GM21619 (cell line): ENCODE results near the gene EFCAB8.
"Not testable (repeated sequence)": the region's sequence is repeated elsewhere in the genome, so short reads cannot be mapped to it uniquely, and the experiment has no call there.

Source experiments
- ATAC-seq: cut with Tn5 transposase; IDR thresholded peaks from one replicate; pipeline ENCODE4 v1.9.1; 2021; ENCODE audit not compliant: unreplicated experiment

EFCAB8 gene

DNA sequence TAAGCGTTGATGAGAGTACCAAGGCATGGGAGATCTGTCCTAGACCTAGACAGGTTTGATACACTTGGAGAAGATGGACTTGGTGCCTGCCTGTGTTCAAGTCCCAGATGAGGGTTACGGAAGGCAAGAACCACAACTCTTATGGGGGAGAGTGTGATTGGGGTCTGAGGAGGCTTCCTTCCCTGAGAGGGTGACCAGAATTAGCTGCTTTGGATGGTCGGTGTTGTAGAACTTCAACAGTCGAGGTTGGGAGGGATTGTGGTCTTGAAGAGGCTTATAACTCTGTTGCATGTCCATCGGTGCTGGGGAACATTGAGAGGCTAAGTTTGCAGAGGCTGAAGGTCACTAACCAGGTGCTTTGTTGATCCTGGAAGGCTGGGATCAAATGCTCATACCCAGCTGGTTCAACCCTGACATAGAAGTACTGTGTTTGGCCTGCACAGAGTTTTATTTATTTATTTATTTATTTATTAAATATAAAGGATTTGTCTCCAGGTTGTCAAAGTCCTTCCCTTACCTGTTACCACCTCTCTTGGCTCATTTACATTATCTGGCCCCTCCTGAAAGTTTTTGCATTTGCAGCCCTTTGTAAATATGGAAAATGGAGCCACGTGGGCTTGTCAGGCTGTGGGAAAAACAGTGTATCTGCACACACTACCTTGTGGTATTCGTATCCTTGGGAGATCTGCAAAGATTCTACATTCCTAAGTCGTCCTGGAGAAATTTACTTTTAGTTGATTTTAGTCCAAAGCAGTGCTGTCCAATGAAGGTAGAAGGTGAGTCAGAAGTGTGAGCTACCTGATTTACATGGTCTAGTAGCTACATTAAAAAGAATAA lies 15.8 kb upstream of the EFCAB8 start:
- ATAC-seq, result no peak

DNA sequence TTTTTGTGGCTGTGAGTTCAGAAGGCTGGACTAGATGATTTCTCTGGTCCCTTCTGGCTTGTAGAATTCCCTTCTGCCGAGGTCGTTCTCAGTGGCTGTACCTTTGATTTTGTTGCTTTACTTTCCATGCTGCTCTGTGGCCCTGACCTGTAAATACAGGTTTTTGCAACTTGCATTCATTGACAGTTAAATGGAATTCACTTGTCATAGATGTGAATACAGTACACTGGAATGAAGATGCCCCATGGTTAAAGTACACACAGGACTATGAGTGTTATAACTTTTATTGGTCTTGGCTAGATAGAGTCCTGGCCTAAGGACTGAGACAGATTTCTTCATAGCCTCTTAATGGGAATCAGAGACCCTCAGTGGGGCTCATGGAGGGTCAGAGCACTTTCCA lies 12.9 kb upstream of the EFCAB8 start:
- ATAC-seq, result no peak

DNA sequence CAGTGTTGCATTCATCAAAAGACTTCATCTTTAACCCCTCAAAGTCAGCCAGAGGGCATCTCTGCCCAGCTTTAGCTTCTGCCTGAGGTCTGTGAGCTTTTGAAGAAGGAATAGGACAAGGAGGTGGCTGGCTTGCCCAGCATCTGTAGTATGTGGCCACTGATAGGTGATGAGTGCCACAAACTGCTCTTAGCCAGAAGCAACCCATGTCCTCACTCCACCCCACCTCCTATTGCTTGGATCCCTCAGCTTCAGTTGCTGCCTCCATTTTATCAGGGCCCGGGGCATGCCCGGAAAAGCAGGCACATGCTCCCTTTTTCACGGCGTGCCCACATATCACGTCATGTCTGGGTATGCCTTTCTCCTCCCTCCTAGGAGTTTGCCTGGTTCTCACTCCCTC lies 11.9 kb upstream of the EFCAB8 start:
- ATAC-seq, result no peak

DNA sequence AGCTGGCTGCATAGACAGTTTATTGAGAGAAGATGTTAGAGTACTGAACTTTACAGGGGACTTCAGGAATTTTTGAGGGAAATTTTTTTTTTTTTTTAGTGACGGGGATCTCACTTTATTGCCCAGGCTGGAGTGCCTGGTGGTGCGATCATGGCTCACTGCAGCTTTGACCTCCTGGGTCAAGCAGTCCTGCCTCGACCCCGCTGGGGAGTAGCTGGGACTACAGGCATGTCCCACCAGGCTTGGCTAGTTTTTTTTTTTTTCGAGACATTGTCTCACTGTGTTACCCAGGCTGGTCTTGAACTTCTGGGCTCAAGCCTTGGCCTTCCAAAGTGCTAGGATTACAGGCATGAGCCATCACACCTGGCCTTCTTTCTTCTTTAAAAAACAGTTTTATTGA lies 10.8 kb upstream of the EFCAB8 start:
- no peak for ATAC-seq

DNA sequence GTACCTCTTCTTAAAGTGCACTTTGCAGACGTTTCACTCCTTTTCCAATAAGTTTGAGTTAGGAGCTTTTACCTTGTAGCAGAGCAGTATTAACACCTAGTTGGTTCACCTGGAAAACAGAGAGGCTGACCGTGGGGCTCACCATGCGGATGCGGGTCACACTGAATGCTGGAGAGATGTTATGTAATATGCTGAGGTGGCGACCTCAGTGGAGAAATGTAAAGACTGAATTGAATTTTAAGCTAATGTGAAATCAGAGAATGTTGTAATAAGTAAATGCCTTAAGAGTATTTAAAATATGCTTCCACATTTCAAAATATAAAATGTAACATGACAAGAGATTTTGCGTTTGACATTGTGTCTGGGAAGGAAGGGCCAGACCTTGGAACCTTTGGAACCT lies 9.9 kb upstream of the EFCAB8 start:
- ATAC-seq, result no peak

DNA sequence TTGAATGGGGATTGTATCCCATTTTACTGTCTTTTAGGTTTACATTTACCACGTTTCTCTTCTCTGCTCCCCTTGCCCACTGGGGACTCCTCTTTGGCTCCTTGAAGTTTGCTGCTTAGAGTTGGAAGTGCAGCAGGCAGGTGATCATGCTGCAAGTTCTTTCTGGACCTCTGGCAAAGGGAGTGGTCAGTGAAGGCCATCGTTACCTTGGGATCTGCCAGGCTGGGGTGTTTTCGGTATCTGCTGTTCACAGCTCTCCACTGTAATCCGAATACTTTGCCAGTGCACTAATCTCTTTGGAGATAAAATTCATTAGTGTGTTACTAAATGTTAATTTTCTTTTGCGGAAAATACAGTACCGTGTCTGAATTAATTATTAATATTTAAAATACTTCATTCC lies 9.1 kb upstream of the EFCAB8 start:
- no peak for ATAC-seq

DNA sequence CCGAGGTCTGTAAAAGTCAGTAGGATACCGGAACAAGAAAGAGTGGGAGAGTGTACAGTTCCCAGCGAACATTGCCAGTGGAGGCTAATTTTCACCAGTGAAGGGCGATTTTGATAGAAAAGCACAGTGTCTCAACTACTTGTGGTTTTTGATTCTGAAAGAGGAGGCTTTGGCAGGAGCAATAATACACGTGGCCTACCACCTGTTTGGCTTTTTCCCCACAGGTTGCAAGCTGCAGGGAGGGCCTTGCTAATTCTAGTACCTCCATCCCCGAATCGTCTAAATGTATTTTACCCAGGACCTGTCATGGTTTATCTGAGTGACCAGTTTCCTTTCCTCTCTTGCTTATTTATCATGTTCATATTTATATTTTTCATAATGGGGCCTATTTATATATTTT lies 3.3 kb upstream of the EFCAB8 start:
- ATAC-seq, result no peak

DNA sequence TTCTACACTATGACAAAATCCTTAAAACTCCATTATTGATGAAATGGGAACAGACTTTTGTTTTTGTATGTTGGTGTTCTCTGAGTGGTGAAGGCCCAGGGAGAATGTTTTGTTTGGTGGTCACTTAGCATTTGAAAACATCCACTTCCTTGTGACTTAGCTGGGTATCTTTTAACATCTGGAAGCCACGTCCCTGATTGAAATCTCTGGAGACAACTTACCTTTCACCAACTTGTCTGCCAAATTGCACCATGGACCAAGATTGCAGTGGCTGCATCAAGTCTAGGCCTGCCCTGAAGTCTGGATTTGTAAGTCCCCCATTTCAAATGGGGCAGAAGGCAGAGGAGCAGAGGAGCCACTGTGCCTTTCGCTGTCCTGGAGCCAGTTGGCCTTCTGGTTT lies 534 bp upstream of the EFCAB8 start:
- ATAC-seq, result no peak

DNA sequence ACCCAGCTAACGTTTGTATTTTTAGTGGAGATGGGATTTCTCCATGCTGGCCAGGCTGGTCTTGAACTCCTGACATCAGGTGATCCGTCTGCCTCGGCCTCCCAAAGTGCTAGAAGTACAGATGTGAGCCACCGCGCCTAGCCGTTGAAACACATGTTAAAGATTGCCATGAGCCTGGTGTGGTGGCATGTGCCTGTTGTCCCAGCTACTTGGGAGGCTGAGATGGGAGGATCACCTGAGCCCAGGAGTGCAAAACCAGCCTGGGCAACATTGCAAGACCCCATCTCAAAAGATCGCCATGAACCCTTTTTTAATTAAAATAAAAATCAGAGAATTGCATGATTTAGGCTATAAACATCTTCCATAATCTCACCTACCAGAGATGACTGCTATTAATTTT lies 2.7 kb downstream of the EFCAB8 start:
- no peak for ATAC-seq

DNA sequence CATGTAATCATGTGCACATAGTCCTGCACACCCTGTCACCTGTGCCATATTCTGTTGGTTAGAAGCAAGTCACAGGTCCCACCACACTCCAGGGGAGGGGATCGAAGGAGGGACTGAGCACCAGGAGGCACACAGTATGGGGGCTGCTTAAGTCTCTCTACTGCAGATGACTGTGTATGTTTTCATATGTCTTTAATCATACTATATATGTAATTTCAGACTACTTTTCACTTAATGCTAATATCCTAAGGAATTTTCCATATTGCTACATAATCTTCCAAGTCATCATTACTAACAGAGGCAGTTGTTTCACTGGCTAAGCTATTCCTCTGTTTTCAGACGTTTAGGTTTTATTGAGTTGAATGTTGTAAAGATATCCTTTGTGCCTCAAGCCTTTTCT lies 10.8 kb downstream of the EFCAB8 start:
- no peak for ATAC-seq

DNA sequence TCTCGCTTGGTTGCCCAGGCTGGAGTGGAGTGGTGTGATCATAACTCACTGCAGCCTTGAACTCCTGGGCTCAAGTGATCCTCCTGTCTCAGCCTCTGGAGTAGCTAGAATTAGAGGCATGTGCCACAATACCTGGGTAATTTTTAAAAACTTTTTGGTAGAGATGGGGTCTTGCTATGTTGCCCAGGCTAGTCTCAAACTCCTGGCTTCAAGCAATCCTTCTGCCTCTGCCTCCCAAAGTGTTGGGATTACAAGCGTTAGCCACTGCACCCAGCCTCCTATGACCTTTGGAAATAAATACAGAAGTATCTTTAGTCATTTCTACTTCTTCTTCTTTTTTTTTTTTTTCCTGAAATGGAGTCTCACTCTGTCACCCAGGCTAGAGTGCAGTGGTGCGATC lies 11.8 kb downstream of the EFCAB8 start:
- ATAC-seq, result not testable (repeated sequence)

DNA sequence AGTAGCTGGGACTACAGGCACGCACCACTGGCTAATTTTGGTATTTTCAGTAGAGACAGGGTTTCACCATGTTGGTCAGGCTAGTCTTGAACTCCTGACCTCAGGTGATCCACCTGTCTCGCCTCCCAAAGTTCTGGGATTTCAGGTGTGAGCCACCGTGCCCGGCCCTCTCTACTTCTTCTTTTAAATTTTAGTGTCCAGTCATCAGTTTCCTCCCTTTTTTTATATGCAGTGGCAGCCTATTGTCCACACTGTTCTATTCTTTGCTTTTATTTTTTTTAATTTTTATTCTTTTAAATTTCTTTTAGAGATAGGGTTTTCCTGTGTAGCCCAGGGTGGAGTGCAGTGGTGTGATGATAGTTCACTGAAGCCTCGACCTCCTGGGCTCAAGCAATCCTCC lies 12.3 kb downstream of the EFCAB8 start:
- ATAC-seq, result no peak

DNA sequence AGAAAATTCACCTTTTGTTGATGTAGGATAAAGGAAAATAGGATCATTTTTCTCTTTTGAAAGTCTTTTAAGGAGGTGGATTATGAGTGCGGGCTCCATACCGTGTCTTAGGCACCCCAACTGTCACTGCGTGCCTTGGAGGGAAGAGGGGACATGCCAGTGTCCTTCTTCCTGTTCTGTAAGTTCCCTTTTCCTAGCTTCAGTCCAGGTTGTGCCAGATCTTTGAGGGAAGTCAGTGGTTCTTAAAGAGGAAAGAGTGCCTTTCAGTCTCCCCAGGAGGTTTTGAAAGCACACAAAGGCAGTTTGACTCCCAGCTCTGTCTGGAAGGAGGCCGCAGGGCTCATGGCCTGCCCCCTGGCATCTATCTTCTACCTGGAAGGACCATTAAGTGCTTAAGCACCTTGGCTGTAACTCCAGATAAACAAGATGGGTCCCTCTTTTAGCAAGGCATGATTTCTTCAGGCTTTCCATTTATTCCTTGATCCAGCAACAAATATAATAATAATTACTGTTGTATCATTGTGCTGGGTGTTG lies 13.0 kb downstream of the EFCAB8 start:
- ATAC-seq, result no peak

DNA sequence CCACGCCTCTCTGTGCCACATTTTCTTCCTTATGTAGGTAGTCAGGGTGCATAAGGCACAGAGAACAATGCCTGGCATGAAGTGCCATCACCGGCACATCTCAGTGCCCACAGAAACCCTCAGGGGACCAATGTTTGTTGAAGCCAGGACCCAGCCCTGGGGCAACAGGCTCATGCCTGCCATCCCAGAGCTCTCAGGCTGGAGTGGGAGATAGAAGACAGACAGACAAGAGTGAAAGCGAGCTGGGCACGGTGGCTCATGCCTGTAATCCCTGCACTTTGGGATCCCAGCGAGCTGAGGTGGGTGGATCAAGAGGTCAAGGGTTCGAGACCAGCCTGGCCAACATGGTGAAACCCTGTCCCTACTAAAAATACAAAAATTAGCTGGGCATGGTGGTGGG lies 13.5 kb downstream of the EFCAB8 start:
- no peak for ATAC-seq

DNA sequence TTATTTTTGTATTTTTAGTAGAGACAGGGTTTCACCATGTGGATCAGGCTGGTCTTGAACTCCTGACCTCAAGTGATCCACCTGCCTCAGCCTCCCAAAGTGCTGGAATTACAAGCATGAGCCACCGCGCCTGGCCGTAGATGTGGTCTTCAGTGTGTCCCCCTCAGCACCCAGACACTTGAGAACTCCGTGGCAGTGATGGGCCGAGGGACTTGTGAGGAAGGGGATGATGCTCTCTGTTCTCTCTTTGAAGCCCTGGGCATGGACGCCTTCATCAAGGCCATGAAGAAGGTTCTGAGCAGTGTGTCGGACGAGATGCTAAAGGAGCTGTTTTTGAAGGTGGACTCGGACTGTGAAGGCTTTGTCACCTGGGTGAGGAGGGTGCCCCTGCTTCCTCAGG lies 16.9 kb downstream of the EFCAB8 start:
- no peak for ATAC-seq

DNA sequence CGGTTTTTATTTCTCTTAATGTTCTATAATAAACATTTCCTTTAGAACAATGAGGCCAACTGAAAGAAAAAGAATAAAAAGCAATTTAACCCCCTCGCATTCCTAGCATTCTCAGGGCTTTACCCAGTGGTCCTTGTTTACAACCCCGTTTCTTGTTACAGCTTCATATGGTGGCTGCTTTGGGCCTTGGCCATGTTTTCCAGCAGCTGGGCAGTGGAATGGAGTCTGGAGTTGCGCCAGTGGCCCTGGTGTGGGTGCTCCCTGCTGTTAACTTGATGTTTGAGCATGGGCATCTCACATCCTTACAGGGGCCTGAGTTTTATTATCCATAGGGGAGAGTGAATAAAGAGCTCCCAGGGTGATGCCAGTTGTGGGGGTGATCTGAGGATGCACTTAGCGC lies 18.8 kb downstream of the EFCAB8 start:
- ATAC-seq, result no peak

DNA sequence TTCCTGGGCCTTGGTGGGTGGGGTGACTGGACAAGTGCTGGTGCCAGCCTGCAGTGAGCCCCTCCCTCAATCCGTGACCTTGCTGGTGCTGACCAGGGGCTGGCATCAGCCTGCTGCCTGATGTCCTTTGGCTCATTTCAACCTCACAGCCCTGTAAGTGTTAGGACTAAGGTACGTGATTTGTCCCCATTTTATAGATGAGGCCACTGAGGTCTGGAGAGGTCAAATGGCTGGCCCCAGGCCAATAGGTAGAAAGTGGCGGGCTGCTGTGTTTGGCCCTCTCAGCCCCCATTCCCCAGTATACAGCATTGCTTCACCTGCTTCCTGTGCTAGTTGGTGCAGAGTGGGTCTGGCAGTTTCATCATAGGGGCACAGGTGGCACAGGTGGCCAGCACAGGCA lies 20.1 kb downstream of the EFCAB8 start:
- no peak for ATAC-seq

DNA sequence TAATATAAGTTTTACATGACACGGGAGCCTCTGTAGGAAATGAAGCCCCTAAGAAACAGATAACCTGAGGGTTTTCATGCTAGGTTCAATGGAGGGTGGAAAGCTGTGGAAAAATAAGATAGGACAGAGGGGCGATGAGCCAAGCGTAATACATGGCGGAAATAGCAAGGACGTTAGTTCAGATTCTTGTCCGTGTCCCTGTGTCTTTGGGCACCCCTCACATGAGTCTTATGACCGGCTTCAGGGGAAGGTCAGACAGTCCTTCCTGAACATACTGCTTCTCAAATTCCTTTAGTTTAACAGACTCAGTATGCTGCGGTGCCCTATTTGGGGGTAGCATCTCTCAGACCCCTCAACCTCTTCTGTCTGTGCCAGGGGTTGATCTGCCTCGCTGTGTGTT lies 20.8 kb downstream of the EFCAB8 start:
- no peak for ATAC-seq

DNA sequence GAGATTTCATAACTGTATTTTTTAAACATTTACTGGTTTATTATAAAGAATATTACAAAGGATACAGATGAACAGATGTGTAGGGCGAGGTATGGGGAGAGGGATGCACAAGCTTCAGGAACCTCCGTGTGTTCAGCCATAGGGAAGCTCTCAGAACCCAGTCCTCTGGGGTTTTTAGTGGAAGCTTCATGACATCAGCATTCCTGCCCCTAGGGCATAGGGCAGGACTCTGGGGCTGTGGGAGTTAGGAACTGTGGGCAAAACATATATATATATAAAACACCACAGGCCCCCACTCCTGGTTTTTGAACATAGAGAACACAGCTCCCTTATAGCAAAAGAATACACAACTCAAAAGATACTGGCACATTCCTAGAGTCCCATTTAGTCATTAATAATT lies 21.9 kb downstream of the EFCAB8 start:
- no peak for ATAC-seq

DNA sequence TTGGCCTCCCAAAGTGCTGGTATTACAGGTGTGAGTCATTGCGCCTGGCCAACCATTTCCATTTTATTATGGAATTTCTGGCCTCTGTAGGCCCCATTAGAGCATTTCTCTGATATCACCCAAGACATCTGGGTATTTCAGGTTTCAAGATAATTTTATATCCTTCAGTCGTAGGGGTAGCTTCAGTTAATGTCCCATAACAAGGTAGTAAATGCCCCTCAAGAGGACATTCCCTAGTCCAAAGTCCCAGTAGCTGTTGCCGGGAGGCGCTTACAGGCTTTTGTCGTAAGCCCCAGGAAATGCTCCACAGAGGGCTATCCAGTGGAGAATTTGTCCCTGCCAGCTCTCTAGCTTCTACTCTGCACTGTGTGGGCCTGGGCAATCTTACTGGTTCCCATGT lies 24.4 kb downstream of the EFCAB8 start:
- no peak for ATAC-seq

DNA sequence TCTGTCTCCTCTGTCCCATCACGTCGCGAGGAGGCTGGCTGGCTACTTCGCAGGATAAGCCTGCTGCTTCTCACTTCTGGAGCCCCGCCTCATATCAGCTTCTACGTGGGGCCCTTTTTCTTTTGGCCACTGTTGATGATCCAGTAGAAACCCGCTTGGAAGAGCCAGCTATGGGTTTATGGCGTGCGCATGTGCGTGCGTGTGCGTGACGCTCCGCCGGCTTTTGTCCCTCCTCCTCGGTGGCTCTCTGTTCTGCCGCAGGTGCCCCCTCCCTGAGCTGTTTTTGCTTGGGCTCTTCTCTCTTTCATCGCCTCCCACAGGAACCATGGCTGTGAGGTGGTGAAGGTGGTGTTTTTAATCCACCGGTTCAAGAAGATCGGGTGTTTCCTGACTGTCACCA lies 26.5 kb downstream of the EFCAB8 start:
- no peak for ATAC-seq

DNA sequence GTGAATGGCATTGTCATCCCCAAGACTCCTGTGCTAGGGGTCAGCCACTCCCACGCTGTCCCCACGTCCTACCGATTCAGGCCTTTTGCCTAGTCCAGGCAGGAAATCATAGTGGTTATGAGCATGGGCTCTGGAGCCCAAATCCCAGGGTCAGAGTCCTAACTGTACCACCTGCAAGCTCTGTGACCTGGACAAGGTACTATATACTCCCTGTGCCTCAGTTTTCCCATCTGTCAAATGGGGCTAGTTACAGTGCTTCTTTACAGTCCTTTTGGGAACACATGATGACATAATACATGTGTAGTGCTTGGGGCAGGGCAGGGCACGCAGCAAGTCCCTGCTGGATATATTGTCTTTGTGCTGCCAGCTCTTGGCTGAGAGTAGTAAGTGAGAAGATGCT lies 27.2 kb downstream of the EFCAB8 start:
- no peak for ATAC-seq

DNA sequence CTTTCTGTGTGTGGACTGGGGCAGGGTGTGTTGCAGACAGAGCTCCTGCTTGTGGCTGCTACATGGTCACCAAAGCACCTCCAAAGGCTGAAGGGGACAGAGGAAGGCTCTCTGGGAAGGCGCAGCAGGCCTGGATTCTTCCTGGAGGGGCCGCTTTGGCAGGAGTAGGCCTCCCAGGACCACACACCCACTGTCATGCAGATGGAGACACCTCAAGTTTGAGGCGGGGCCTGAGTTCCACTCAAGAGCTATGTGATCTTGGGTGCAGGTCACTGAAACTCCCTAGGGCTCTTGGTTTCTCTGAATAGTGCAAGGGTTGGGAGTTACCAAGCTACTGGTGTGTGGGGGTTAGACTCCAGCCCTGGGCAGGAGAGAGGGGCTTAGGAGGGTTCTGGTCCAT lies 27.9 kb downstream of the EFCAB8 start:
- ATAC-seq, result no peak
